ENCODE results near the gene CSNK1D.

The CSNK1D gene

DNA sequence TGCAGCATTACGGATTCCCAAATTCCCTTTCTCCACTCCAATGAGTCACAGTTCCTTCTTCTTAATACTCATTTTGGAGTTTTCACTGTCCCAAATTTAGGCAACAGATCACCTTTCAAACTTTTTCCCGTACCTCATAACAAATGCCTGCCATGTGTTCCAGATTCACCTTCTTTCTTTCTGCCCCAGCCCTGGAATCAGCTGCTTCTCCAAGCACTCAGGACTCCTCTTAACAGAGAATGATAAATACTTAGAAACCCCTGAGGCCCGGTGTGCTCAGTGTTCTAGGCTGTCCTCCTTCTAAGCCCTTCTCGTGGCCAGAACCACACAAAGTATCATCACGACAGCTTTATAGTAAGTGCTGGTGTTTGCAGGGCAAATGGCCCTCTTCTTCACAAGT lies 14.9 kb downstream of the CSNK1D start:
- no peaks in the 10 kb centered on the region for H3K9me3 ChIP-seq (ENCODE audit: insufficient read depth, low read depth, low read length)
- H3K4me2 ChIP-seq (ENCODE audit: low read length) = no peak overlapping the region
- no peaks in the 10 kb centered on the region for H3K4me1 ChIP-seq (ENCODE audit: control insufficient read depth in 1 of 2, insufficient read depth in 2 of 2, low read length in 2 of 2)
- H4K91ac ChIP-seq (ENCODE audit: low read depth, low read length) = no peak overlapping the region
- H2AFZ ChIP-seq (ENCODE audit: insufficient read depth, low read length, poor library complexity) = no peak overlapping the region
- no peak overlapping the region for H3K14ac ChIP-seq (ENCODE audit: low read length)
- H3K4me3 ChIP-seq (ENCODE audit: low read depth, low read length) = no peak overlapping the region
- no peak overlapping the region for H3K18ac ChIP-seq (ENCODE audit: low read length)
- H4K12ac ChIP-seq (ENCODE audit: low read depth, low read length) = no peak overlapping the region
- no peak overlapping the region for H2BK12ac ChIP-seq (ENCODE audit: low read length)
- H3K79me2 ChIP-seq (ENCODE audit: control insufficient read depth, insufficient read depth, low read length, poor library complexity) = no peaks in the 10 kb centered on the region
- peak in 1 of 2 donors; percentile 2 for DNase-seq
- no CpG with 5 or more reads among the region's 5 CpGs for WGBS (ENCODE audit: extremely low coverage, insufficient coverage, insufficient read length)
- no peak overlapping the region for H3K27ac ChIP-seq (ENCODE audit: low read depth, low read length)
- H3K4ac ChIP-seq (ENCODE audit: low read depth, low read length) = no peak overlapping the region
- no peak overlapping the region for H2BK120ac ChIP-seq (ENCODE audit: insufficient read depth, low read length, poor library complexity)
- H2AK5ac ChIP-seq (ENCODE audit: low read length) = no peak overlapping the region
- H3K36me3 ChIP-seq (ENCODE audit: control insufficient read depth in 1 of 2, insufficient read depth in 2 of 2, low read length in 2 of 2) = peaks cover 68 to 84% of the 10 kb centered on the region in 2 experiments
- no peaks in the 10 kb centered on the region for H3K79me1 ChIP-seq (ENCODE audit: low read length)
- H3K23ac ChIP-seq (ENCODE audit: low read length) = no peak overlapping the region
- H3K27me3 ChIP-seq (ENCODE audit: insufficient read depth, low read length) = no peaks in the 10 kb centered on the region
- no peak overlapping the region for H2BK5ac ChIP-seq (ENCODE audit: low read depth, low read length, poor library complexity)
- no peak overlapping the region for H3K9ac ChIP-seq (ENCODE audit: low read length)
- no peak overlapping the region for H4K8ac ChIP-seq (ENCODE audit: low read depth, low read length)

DNA sequence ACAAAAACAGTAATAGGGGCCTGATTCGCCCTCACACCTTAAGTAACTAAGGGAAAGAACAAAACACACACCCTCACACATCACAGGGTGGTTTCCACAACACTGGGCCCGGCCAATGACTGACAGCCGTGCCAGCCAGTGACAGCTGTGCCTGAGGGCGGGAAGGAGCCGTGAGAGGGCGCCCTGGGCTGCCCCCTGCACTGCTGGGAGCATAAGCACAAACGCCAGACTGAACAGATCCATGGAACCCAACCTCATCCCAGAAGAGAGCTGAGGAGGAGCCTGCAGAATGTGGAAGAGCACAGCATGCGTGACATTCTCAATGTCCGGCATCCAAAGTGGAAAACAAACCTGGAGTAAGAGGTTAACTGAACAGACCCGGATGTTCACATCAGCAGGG lies 16.0 kb downstream of the CSNK1D start:
- DNase-seq = peak; percentile 44 to 62
- Histone ChIP-seq H3K23ac (ENCODE audit: low read length) (no peak overlapping the region), H2BK120ac (ENCODE audit: insufficient read depth, low read length, poor library complexity) (no peak overlapping the region), H2AK5ac (ENCODE audit: low read length) (no peak overlapping the region), H3K79me1 (ENCODE audit: low read length) (no peaks in the 10 kb centered on the region), H3K27me3 (ENCODE audit: insufficient read depth, low read length) (no peaks in the 10 kb centered on the region), H3K14ac (ENCODE audit: low read length) (no peak overlapping the region), H3K4me1 (ENCODE audit: control insufficient read depth in 1 of 2, insufficient read depth in 2 of 2, low read length in 2 of 2) (no peaks in the 10 kb centered on the region), H2BK12ac (ENCODE audit: low read length) (no peak overlapping the region), H3K36me3 (ENCODE audit: control insufficient read depth in 1 of 2, insufficient read depth in 2 of 2, low read length in 2 of 2) (peaks cover 69 to 84% of the 10 kb centered on the region in 2 experiments), H4K12ac (ENCODE audit: low read depth, low read length) (no peak overlapping the region), H3K4me2 (ENCODE audit: low read length) (no peak overlapping the region), H3K4me3 (ENCODE audit: low read depth, low read length) (no peak overlapping the region), H4K8ac (ENCODE audit: low read depth, low read length) (no peak overlapping the region), H2BK5ac (ENCODE audit: low read depth, low read length, poor library complexity) (no peak overlapping the region), H3K4ac (ENCODE audit: low read depth, low read length) (peak overlapping the region; percentile 0), H3K18ac (ENCODE audit: low read length) (no peak overlapping the region), H3K79me2 (ENCODE audit: control insufficient read depth, insufficient read depth, low read length, poor library complexity) (no peaks in the 10 kb centered on the region), H3K27ac (ENCODE audit: low read depth, low read length) (no peak overlapping the region), H3K9ac (ENCODE audit: low read length) (no peak overlapping the region), H3K9me3 (ENCODE audit: insufficient read depth, low read depth, low read length) (peaks cover 3% of the 10 kb centered on the region), H4K91ac (ENCODE audit: low read depth, low read length) (no peak overlapping the region), H2AFZ (ENCODE audit: insufficient read depth, low read length, poor library complexity) (no peak overlapping the region)
- WGBS (ENCODE audit: extremely low coverage, insufficient coverage, insufficient read length) = no CpG with 5 or more reads among the region's 10 CpGs

DNA sequence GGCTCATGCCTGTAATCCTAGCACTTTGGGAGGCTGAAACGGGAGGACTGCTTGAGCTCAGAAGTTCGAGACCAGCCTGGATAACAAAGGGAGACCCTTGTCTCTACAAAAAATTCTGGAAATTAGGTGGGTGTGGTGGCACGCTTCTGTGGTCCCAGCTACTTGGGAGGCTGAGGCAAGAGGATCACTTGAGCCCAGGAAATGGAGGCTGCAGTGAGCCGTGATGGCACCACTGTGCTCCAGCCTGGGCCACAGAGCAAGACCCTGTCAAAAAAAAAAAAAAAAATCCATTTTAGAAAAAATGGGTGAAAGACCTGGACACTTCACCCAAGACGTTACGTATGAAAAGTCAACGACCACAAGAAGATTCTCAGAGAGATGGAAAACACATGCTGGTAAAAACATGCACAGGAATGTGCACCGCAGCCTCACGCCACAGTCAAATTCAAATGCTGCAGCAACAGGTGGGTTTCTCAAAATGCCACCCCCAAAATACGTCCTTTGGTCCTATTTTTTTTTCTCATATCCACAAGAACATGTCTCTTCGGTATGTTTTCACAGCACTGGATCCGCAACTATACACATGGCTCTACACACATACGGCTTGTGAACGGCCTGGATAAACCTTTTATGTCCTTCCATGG lies 17.1 kb downstream of the CSNK1D start:
- H2BK12ac ChIP-seq (ENCODE audit: low read length) = no peak overlapping the region
- H3K9ac ChIP-seq (ENCODE audit: low read length) = no peak overlapping the region
- no peak overlapping the region for H4K12ac ChIP-seq (ENCODE audit: low read depth, low read length)
- no peak overlapping the region for H3K4me2 ChIP-seq (ENCODE audit: low read length)
- H2BK120ac ChIP-seq (ENCODE audit: insufficient read depth, low read length, poor library complexity) = no peak overlapping the region
- no peak overlapping the region for H2AFZ ChIP-seq (ENCODE audit: insufficient read depth, low read length, poor library complexity)
- H3K79me1 ChIP-seq (ENCODE audit: low read length) = no peaks in the 10 kb centered on the region
- no peak overlapping the region for H3K18ac ChIP-seq (ENCODE audit: low read length)
- no peaks in the 10 kb centered on the region for H3K27me3 ChIP-seq (ENCODE audit: insufficient read depth, low read length)
- DNase-seq = peak in 1 of 2 donors; percentile 7
- H3K9me3 ChIP-seq (ENCODE audit: insufficient read depth, low read depth, low read length) = peaks cover 4% of the 10 kb centered on the region
- H2BK5ac ChIP-seq (ENCODE audit: low read depth, low read length, poor library complexity) = no peak overlapping the region
- no CpG with 5 or more reads among the region's 14 CpGs for WGBS (ENCODE audit: extremely low coverage, insufficient coverage, insufficient read length)
- H4K8ac ChIP-seq (ENCODE audit: low read depth, low read length) = no peak overlapping the region
- H3K79me2 ChIP-seq (ENCODE audit: control insufficient read depth, insufficient read depth, low read length, poor library complexity) = no peaks in the 10 kb centered on the region
- no peaks in the 10 kb centered on the region for H3K4me1 ChIP-seq (ENCODE audit: control insufficient read depth in 1 of 2, insufficient read depth in 2 of 2, low read length in 2 of 2)
- peaks cover 70 to 84% of the 10 kb centered on the region in 2 experiments for H3K36me3 ChIP-seq (ENCODE audit: control insufficient read depth in 1 of 2, insufficient read depth in 2 of 2, low read length in 2 of 2)
- no peak overlapping the region for H3K27ac ChIP-seq (ENCODE audit: low read depth, low read length)
- H3K4me3 ChIP-seq (ENCODE audit: low read depth, low read length) = no peak overlapping the region
- no peak overlapping the region for H4K91ac ChIP-seq (ENCODE audit: low read depth, low read length)
- no peak overlapping the region for H2AK5ac ChIP-seq (ENCODE audit: low read length)
- H3K4ac ChIP-seq (ENCODE audit: low read depth, low read length) = no peak overlapping the region
- H3K23ac ChIP-seq (ENCODE audit: low read length) = no peak overlapping the region
- no peak overlapping the region for H3K14ac ChIP-seq (ENCODE audit: low read length)

DNA sequence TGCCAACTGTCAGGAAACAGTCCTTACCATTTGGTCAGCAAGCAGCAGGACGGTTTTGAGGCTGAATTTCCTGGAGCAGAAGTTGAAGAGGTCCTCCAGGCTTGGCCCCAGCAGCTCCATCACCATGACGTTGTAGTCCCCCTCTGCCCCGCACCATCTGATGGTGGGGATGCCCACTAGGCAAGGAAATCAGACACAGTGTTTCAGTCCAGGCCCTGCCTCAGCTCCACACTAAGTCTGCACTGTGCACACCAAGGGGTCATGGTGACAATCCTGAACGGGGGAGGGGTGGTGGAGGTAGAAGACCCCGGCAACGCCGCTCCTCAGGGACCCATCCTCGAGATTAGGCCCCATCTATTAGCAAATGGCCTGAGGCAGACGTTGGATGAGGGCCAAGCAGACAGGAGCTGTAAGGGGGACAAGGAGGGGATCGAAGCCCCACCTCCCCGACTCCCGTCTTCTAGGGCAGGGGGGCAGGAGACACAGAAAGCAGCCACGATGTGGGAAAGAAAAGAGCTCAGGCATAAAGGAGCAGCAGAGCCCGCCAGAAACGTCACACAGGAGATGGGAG lies 18.0 kb downstream of the CSNK1D start:
- Histone ChIP-seq H3K9me3 (ENCODE audit: insufficient read depth, low read depth, low read length) (peaks cover 4% of the 10 kb centered on the region), H4K8ac (ENCODE audit: low read depth, low read length) (no peak overlapping the region), H3K9ac (ENCODE audit: low read length) (no peak overlapping the region), H3K27me3 (ENCODE audit: insufficient read depth, low read length) (no peaks in the 10 kb centered on the region), H3K4me2 (ENCODE audit: low read length) (no peak overlapping the region), H2BK12ac (ENCODE audit: low read length) (no peak overlapping the region), H3K79me2 (ENCODE audit: control insufficient read depth, insufficient read depth, low read length, poor library complexity) (no peaks in the 10 kb centered on the region), H3K14ac (ENCODE audit: low read length) (no peak overlapping the region), H4K91ac (ENCODE audit: low read depth, low read length) (no peak overlapping the region), H3K18ac (ENCODE audit: low read length) (no peak overlapping the region), H2BK120ac (ENCODE audit: insufficient read depth, low read length, poor library complexity) (no peak overlapping the region), H2BK5ac (ENCODE audit: low read depth, low read length, poor library complexity) (no peak overlapping the region), H3K79me1 (ENCODE audit: low read length) (no peaks in the 10 kb centered on the region), H3K4me3 (ENCODE audit: low read depth, low read length) (no peak overlapping the region), H3K4ac (ENCODE audit: low read depth, low read length) (no peak overlapping the region), H2AK5ac (ENCODE audit: low read length) (no peak overlapping the region), H3K23ac (ENCODE audit: low read length) (no peak overlapping the region), H3K36me3 (ENCODE audit: control insufficient read depth in 1 of 2, insufficient read depth in 2 of 2, low read length in 2 of 2) (peaks cover 71 to 85% of the 10 kb centered on the region in 2 experiments), H4K12ac (ENCODE audit: low read depth, low read length) (no peak overlapping the region), H3K27ac (ENCODE audit: low read depth, low read length) (no peak overlapping the region), H2AFZ (ENCODE audit: insufficient read depth, low read length, poor library complexity) (no peak overlapping the region), H3K4me1 (ENCODE audit: control insufficient read depth in 1 of 2, insufficient read depth in 2 of 2, low read length in 2 of 2) (no peaks in the 10 kb centered on the region)
- DNase-seq = no peak
- WGBS (ENCODE audit: extremely low coverage, insufficient coverage, insufficient read length) = no CpG with 5 or more reads among the region's 15 CpGs
